Vagina (tissue), 2 donors: ENCODE data around the gene ZBTB16.

Source experiments
- POLR2A ChIP-seq, 2 donors: fragments of 450-650 bp; IDR thresholded peaks; one replicate each; pipeline ENCODE4 v1.6.1; 2017; ENCODE audit warnings: antibody characterized with exemption in 2 of 2, mild to moderate bottlenecking in 2 of 2, moderate library complexity in 2 of 2
- TF ChIP-seq, protein P1 (sequence below), 3 experiments: fragments of 450-650 bp in 2 of 3; fragments of 200-600 bp in 1 of 3; sonication (generic) in 1 of 3; IDR thresholded peaks; one replicate each; pipeline ENCODE4 v1.5.1; 2017 to 2019; ENCODE audit warnings: antibody characterized with exemption in 3 of 3, mild to moderate bottlenecking in 2 of 3, moderate library complexity in 2 of 3

DNA sequence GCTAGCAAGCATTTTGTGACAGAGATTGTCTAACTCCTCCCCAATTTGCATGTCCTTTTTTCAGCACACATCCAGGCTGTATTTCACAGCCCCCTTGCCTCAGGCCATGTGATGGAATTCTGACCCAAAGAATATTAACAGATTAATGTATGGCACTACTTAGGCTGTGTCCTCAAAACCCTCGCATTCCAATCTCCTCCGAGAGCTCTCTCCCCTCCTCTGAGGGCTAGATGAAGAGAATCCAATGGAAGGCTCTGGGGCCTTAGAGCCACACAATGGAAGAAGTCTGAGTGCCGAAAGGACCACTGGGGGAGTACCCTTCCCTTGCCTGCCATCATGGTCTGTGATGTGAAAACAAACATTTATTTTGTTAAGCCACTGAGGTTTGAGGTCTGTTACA, 223.0 kb downstream of the ZBTB16 start:
- TF ChIP-seq, protein P1, sequence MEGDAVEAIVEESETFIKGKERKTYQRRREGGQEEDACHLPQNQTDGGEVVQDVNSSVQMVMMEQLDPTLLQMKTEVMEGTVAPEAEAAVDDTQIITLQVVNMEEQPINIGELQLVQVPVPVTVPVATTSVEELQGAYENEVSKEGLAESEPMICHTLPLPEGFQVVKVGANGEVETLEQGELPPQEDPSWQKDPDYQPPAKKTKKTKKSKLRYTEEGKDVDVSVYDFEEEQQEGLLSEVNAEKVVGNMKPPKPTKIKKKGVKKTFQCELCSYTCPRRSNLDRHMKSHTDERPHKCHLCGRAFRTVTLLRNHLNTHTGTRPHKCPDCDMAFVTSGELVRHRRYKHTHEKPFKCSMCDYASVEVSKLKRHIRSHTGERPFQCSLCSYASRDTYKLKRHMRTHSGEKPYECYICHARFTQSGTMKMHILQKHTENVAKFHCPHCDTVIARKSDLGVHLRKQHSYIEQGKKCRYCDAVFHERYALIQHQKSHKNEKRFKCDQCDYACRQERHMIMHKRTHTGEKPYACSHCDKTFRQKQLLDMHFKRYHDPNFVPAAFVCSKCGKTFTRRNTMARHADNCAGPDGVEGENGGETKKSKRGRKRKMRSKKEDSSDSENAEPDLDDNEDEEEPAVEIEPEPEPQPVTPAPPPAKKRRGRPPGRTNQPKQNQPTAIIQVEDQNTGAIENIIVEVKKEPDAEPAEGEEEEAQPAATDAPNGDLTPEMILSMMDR (IDR thresholded peaks at IDR 0.05), result no peak
- TF ChIP-seq POLR2A (IDR thresholded peaks at IDR 0.05), result no peak
